Globus pallidus (tissue), 1 donor: ENCODE results near the gene ING3.

Experiments used
- DNase-seq: peaks from one replicate; pipeline ENCODE4 v3.0.0-alpha.2; 2015; ENCODE audit warnings: low spot score

The ING3 gene

GRCh38 chr7:120989257-120990220 is 39.0 kb downstream of the ING3 start:
- no peak for DNase-seq

- DNase-seq, result no peak
Measured at GRCh38 chr7:120990468-120991118, 40.0 kb downstream of the ING3 start.

DNA sequence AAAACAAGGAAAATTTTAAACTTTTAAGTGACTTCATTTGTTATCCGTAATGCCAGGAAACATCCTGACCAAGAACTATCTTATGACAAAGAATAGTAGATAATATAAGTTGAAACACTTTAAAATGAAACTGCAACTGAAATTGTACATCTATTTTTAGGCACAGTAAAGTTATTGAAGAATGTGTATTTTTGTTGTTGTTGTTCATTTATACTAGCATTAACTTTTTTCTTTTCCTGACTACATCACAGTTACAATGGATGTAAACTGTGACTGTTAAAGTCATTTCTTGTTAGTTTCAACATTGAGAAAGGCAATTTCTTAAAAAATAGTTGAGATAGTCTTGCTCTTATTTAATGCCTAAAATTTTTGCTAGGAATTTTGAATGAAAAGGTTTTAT is 40.6 kb downstream of the ING3 start:
- DNase-seq, result no peak

DNA sequence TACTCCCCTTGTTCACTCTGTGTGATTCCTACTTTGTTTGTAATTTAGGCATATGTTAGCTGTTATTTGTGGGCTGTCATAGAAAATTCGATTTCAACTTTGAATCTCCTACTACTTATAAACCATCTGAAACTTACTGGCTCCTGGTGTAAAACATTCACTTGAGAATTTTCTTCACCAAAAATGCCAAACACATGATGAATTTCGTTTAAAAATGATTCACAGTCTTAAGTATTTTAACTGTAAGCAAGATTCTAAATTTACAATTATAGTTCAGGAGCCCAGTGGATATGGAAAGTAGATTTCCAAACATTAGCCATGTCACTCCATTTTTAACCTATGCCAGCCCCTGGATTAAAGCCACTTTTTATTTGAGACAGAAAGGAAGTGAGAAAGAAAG is 41.0 kb downstream of the ING3 start:
- DNase-seq, result no peak

DNA sequence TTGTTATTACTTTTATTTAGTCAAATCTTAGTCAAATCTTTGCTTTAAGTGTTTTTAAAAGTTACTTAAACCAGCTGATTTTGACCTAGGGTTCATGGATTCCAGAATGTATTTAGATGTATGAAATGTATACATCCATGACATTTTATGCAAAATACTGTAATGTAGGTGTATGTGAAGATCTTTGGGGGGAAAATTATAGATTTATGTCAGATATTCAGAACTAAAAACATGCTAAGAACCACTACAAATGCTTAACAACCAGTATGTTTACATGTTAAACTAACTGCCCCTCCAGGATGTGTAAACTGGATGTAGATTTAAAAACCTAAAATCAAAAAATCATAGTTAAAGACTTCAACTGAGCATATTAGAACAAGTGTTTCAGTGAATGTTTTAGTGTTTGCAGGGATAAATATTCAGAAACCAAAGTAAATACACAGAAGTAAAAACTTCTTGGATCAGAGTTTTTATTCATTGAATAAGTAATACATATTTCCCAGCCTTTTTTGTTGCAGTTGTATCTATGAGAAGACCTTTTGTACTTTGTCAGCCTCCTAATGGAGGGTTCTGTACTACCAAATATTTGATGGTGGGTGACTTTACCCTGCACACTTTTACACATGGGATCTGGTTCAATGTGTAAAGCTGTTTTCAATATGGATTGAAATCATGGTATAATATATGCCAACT is 41.8 kb downstream of the ING3 start:
- no peak for DNase-seq

GRCh38 chr7:120992965-120993494 is 42.5 kb downstream of the ING3 start:
- DNase-seq, result no peak

DNA sequence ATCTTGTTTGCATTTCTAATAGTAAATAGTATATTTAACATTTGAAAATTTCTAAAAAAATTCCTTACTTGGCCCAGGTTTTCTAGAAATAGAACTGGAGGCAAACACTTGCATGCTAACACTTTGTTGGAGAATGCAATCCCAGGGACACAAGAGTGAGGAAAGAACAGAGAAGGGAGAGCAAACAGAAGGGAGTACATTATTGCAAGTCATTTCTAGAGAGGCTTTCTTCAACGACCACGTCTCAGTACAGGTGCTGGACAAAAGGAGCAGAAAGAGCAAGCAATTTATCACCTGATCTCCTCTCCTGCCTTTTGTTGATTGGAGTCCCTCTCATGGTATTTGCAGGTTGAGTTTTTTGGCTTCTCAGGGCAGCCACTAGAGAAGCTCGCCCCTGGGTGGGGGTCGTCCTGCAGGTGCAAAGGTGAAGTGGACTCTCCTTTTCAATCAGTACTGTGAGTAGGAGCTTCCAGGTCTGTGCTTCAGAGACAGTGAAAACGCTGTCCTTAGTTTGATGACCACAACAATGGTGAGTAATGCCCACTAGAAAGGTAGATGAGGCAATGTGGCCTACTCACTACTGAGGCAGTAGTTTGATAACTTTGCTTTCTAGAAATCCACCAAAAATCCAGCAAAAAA is 43.1 kb downstream of the ING3 start:
- no peak for DNase-seq

- DNase-seq, result no peak
Measured at GRCh38 chr7:120994512-120995410, 44.2 kb downstream of the ING3 start.

DNA sequence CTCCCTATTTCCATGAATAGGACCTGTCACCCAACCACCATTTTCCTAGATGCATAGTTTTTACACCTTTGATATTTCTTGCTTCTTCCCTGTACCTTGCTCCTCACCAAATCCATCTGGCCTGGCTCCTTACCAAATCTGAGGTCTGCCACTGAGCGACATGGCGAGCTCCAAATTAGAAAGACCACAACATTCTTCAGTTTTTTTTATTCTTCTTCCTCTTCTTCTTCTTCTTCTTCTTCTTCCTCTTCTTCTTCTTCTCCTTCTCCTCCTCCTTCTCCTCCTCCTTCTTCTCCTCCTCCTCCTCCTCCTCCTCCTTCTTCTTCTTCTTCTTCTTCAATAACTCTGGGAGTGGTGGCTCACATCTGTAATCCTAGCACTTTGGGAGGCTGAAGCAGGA is 45.1 kb downstream of the ING3 start:
- no peak for DNase-seq

GRCh38 chr7:120996333-120996987 is 45.9 kb downstream of the ING3 start:
- no peak for DNase-seq

GRCh38 chr7:120996988-120997345 is 46.4 kb downstream of the ING3 start:
- no peak for DNase-seq

DNA sequence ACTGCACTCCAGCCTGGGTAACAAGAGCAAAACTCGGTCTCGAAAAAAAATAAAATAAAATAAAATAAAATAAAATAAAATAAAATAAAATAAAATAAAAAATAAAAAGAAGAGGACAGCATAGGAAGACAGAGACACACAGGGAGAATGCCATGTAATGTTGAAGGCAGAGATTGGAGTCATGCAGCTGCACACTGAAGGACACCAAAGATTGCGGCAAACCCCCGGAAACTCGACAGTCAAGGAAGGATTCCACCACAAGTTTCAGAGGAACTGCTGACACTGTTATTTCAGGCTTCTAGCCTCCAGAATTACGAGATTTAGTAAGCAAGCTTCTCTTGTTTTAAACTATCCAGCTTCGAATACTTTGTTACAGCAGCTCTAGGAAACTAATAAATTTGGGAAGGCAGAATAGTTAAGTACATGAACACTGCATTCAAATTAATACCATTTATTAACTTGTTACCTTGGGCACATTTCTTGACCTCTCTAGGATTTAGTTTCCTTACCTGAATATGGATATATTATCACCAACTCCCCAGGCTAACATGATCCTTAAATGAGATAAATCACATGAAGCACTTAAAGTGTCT is 47.4 kb downstream of the ING3 start:
- DNase-seq, result peak; percentile 60

DNA sequence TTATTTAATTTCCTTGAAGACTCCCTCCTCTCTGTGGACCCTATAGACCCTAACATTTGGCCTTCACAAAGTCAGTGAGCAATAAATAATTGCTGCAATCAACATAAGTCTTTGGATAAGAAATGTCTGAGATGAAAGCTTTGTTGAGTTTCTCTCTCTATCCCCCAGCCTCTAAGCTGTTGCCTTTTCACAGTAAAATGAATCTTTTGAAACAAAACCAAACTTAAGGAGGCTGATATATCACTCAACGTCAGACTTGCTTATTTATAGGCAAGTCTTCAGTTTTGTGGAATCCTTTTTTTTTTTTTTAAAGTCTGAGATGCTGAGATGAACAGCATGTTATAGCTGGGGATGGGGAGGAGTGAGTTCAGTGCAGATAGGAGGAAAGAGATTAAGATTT is 47.9 kb downstream of the ING3 start:
- no peak for DNase-seq

GRCh38 chr7:120998996-120999565 is 48.5 kb downstream of the ING3 start:
- DNase-seq, result no peak

- no peak for DNase-seq
Measured at GRCh38 chr7:121000081-121000983, 49.8 kb downstream of the ING3 start.

DNA sequence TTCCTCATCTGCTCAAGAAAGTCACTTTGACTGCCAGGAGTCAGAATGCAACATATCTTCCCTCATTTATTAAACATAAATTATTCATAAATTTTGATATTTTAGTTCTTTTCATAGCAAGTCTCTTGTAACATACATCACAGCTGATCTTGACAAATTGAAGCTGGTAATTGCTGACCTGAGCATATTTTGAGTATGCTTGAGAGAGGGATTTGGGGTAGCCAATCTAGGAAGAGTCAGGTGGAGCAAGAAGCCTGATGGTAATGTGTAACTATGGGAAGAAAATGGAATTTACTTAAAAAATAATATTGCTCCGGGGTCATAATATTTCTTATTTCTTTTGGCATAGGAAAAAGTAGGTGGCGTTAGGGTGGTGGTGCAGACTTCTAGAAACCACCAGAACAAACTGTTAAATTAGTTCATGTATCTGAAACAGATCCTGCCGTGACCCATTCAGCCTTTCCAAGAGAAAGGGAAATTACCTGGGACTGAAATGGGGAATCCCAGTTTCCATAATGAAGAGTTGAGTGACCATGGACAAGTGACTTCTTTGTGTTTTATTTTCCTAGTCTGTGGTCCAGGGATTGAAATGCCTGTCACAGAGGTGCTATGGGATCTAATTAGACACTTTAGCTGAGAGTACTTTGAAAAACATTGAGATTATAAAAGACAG is 50.8 kb downstream of the ING3 start:
- no peak for DNase-seq

DNA sequence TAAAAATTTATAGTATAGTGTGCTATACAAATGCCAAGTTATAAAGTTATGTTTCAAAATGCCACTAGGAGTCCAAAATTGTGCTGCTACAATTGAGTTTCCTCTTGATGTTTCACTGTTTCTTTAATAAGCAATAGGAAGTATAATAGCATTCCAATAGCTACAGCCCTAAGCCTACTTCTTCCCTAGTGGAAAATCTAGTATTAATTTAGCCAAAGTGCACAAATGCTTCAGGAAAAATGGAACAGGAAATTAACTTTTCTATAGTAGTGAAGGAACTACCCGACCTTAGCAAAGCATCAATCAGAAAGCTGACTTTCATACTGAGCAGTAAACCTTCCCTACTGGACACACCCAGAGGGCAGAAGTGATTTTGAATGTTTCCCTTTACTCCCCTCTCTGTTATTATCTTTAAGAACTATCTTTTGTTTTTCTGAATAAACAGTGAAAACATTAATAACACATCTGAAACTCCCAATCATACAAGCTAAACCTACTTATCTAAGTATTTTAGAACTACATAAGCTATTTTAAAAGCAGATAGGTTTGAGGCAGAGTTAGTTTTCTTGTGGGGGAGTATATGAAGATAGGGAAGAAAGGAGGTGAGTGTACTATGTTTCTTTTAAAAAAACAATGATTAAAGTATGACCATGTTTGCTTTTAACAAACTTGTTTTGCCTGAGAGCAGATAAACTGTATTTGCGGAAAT is 51.6 kb downstream of the ING3 start:
- DNase-seq, result no peak
